ENCODE data around the gene PRKCZ.
A peak's percentile ranks its signal among the peaks of the same experiment; 100 is the strongest.

PRKCZ gene

DNA sequence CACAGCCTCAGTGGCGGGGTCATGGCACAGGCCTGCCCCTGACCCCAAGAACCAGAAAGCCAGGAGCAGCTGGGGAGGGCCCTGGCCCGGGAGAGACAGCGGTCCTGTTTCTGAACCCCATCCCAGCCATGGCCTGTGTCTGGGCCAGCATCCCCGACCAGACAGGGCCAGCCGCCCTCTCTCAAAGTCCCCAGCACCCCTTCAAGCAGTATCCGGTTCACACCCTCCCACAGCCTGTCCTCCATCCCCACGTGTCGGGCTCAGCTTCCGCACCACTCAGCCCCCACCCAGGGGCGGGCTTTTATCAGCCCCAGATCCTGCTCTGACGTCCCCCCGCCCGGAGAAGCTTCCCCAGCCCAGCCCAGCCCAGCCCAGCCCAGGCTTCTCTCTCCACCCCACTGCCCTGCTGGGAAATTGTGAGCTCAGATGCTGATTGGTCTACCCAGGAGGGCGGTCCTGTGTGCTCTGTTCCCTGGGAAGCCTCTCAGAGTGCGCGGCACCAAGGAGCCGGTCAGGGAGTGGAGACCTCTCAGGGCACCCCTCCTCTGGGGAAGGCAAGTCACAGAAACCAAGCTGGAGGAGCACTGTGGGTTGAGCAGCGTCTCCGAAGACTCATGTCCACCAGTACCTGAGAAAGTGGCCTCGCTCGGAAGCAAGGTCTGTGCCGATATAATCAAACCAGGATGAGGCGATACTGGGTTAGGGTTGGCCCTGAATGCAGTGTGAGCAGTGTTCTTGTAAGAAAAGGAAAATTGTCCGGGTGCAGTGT lies 149.0 kb downstream of the PRKCZ start:
- peak; percentile 98 for DNase-seq

DNA sequence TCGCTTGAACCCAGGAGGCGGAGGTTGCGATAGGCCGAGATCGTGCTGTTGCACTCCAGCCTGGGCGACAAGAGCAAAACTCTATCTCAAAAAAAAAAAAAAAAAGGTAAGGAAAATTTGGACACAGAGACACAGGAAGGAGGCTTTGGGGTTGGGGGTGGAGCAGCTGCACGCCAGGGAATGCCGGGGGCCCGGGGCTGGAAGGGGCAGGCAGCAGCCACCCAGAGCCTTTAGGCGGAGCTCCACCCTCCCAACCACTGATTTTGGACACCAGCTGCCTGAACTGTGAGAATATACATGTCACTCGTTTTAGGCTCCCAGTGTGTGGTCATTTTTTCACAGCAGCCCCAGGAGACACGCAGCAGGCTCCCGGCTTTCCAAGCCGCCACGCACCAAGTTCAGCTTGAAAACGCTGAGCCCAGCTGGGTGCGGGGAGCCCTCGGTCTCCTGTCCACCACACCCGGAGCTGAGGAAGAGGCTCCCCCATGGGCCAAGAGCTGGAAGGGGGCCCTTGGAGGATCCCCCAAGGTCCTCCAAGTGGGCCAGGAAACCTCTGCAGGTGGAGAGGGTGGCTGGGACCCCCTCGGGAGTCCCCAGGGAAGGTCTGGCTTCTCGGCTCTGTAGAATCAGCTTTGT lies 150.2 kb downstream of the PRKCZ start:
- DNase-seq = no peak

DNA sequence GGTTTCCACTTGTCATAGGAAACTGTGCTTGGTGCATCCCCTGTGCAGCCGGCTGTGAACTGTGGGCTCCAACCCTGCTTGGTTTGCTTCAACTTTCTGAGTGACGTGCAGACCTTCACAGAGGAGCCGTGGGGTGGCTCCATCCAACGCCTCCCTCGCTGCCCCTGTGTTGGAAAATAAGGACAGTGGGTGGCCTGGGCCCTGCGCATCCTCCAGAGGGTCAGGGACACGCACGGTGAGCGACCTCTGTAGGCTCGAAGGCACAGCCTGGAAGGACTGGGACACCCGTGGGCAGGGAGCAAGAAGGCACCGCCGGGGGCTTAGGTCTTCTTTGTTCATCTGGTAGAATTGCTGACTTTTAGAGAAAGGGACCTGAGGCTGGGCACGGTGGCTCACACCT lies 150.9 kb downstream of the PRKCZ start:
- no peak for DNase-seq

DNA sequence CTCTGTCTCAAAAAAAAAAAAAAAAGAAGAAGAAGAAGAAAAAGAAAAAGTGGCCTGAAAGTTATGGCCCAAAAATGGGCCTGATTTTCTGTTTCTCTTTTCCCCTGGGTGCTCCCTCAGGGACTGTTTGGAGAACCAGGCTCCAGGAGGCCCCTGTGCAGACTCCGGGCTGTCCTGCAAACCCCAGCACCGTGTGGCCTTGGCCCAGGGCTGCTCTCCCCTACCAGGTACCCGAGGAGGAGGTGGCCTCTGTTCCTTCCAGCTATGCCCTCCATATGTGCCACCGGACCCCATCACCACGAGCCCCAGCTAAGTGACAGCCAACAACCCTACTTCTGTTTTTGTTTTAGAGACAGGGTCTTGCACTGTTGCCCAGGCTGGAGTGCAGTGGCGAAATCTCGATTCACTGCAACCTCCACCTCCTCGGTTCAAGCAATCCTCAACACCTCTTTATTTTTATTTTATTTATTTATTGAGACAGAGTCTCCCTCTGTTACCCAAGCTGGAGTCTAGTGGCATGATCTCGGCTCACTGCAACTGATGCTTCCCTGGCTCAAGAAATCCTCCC lies 151.9 kb downstream of the PRKCZ start:
- no peak for DNase-seq

DNA sequence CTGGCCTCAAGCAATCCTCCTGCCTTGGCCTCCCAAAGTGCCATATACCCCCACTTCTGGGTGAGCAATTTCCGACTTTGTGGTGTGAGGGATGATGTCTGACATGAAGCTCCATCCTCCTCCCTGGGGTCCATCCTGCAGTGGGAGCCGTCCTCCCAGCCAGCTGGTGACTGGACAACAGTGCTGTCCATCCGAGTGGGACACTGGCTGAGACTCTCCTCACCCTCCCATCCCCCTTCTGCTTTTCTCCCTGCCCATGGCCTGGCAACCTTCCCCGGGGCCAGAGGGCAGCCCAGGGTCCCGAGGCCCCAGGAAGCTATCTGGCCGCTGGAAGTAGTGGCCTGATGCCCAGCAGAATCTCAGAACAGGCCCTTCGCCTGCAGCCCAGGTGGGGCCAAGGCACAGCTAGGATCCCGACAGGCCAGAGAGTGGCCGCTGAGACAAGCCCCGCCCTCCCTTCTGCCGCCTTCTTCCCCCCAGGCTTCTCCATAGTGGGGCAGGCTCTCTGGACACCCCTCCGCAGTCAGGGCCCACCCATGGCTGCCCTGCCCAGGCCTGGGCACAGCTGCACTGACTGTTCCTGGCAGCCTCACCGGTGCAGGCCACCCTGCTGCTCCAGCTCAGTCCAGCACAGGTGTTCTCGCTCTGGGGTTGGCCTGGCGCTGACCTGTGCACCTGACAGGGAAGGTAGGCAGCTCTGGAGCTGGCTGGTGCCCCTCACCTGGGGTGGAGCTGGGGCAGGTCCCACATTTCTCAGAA lies 152.8 kb downstream of the PRKCZ start:
- no peak for DNase-seq

DNA sequence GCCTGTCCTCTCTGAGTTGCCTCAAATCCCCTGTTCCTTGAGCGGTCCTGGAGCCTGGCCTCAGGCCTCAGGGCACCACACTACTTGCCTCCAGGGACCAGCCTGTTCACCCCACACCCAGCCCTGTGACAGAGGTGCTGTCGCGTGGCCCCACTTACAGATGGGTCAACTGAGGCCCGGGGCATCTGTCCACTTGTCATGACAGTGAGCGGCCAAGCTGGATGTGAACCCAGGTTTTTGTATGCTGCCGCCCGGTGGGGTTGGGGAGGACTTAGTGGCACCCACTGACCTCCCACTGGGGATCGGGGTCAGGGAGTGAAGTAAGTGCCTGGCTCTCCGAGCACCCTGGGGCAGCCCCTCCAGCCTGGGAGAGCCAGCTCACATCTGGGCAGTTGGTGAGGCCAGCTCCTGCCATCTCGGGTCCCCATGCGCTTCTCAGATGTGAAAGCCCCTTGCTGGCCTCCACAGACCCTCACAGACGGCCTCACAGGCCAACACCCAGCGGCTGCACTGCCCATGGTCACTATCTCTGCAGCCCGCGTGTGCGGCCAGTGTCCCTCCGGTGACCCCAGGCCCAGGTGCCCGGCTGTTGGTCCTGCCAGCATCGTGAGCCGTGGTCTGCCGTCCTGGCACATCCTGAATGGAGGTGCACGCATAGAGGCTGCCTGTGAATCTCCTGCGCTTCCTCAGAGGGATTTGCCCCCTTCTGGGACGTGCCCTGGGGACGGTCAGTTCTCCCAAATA lies 153.6 kb downstream of the PRKCZ start:
- DNase-seq = no peak

DNA sequence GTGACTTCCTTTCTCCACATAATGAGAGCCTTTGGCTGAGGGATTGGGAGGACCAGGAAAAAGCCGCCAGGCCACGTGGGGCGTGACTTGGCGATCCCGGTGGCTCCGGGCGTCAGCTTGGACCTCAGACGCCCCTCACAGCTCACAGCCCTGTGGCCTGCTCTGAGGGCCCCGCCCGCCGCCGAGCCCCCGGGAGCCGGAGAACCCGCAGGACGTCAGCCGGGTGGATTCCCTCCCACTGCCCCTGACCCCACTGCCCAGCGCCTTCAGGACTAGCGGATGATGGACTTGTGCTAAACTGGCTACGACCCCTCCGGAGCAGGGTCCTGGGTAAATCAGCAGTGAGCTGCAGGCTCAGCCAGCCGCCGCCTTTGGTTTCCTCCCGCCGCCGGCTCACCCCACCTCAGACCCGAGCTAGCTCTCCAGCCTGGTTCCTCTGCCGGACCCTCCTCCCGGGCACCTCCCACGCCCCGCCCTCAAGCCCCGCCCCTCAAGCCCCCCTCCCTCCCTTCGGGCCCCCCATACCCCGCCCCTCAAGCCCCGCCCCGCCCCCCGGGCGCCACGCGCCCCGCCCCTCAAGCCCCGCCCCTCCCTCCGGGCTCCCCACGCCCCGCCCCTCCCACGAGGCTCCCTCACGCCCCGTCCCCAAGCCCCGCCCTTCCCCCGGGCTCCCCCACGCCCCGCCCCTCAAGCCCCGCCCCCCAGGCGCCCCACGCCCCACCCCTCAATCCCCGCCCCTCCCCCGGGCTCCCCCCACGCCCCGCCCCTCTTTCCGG lies 154.4 kb downstream of the PRKCZ start:
- DNase-seq = peak; percentile 93

DNA sequence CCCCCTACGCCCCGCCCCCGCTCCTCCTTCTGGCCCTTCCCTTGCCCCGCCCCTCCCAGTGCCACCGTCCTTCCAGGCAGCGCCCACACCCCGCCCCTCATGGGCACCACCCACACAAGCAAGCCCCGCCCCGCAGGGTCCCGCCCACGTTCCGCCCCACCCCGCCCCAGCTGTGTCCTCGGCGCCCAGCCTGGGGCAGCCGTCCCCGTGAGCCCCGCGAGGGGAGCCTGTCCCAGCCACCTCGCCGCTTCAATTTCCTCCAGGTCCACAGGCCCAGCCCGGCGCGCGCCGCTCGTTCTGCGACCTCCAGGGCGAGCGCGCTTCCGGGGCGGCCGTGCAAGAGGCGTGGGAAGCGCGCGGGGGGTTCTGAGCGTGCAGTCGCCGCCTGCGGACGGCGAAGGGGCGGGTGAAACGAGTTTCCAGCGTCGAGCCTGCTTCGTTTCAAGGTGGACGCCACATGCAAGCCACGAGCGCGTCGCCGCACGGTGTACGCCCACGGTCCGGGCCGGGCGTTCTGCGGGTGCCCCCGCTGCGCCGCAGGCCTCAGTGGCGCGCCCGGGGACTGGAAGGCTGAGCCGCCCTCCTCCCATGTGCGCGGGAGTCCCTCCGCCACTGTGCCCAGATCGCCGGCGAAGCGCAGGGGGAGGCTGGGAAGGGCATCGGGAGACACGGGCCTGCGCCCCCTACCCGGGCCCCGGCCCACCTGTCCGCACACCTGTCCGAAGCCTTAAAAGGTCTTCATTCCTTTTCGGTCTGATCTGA lies 155.2 kb downstream of the PRKCZ start:
- DNase-seq = peak; percentile 97

DNA sequence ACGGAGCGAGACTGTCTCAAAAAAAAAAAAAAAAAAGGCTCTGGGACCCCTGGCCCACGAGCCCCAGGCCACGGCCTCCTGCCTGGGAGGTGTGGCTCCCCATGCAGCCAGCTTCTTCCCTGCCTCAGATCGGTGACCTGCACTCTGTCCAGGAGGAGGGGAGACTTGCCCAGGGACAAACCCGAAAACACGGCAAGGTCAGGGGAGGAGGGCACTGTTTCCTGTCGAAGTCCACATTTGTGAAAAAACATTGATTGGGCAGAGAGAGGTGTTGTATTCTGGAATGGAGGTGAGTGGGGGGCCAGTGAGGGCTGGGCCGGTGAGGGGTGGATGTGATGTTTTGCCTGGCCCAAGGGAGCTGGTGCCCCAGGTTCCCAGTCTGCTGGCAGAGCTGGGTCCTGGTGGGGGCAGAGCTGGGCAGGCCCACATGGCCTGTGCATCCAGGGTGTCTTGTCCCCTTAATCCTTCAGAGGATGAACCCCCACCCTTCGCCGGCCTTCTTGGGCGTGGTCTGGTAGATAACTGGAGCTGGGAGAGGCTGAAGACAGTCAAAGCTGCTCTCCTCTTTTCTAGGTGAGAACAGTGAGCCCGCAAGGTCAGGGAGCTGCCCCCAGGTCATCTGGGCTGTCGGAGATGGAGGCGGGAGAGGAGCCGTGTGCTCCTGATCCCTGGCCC lies 156.7 kb downstream of the PRKCZ start:
- peak; percentile 66 for DNase-seq

DNA sequence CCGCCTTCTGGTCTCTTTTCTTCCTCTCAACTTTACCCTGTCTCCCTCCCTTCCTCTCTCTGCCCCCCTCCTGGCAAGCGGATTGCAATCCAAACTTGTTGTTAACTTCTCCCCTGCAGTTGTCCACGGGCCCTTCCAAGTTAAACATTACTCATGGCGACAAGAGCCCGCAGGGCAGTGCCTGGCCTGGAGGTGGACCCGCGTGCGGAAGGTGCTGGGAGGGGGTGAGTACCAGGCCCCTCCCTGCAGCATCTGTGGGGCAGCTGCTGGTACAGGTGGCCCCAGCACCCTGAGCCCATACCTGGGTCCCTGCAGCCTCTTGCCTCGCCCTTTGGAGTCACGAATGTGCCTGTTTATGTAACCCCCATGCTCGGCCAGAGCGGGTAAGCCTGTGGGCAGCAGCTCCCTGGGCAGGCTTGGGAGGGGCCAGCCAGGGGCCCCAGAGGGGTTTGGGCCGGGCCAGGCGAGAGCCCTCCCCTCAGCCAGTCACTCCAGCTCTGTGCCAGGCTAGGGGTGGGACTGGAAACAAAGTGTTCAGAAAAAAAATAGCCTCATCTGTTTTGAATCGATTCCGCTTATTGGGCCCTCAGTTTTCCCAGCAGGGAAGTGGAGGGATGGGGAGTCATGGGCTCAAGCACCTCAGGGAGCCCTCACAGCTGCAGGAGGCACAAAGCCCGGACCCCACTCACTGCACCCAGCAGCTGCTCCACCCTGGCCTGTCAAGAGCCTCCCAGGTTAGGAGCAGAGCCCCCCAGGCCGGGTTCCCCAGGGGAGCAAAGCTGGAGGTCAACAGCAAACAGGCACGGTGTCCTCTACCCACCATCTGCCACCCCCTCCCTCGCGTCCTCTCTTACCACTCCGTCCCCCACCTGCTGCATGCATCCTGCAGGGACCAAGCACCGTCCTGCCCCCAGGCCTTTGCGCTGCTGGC lies 158.4 kb downstream of the PRKCZ start:
- no peak for DNase-seq

DNA sequence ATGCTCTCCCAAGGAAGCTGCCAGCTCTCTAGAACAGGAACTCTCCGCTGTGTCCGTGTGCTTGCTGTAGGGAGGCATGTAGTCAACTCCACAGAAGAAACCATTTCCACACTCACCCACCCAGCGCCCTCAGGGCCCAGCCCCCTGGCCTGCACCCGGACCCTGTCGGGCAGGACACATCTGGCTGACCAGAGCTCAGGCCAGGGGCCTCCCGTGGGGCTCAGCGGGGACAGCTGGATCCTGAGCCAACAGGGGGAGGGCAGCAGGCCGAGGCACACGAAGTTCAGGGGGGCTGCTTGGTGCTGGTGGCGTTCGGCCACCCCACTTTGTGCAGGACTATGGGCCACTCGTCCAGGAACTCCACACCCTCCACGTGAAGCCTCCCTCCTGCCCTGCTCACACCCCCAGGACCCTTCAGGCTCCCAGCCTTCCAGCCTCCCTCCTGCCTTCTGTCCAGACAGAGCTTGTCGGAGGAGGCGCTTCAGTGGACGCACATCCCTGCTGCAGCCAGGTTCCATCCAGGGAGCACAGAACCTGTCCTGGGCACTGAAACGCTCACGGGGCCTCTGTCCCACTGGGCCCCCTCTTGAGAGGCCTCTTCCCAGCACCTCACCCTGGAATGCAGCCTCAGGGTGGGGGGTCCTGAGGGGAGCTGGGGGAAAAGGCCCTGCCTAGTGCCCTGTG lies 159.3 kb downstream of the PRKCZ start:
- DNase-seq = no peak

DNA sequence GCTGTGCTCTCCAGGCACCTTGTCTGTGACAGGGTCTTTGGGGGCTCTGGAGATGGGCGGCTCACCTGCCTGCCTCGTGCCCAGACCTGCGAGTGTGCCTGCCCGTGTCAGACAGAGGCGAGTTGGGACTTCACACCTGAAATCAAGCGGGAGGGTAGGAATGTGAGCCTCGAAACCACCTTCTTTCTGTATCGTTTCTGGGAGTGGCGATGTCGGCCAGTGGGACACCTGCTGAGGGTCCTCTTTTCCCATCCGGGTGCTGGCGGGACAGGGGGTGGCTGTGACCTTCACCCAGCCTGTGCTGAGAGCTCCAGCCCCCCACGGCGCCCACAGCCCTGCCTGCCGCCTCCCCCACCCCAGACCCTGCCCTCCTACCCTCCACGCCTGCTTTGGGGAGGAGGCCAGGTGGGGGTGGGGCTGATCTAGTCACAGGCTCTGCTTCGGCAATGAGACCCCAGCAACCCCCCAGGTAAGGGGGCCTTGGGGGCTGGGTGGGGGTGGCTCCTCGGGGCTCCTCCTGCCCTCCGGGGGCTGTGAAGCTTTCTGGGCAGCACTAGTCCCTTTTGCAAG lies 160.0 kb downstream of the PRKCZ start:
- DNase-seq = no peak

DNA sequence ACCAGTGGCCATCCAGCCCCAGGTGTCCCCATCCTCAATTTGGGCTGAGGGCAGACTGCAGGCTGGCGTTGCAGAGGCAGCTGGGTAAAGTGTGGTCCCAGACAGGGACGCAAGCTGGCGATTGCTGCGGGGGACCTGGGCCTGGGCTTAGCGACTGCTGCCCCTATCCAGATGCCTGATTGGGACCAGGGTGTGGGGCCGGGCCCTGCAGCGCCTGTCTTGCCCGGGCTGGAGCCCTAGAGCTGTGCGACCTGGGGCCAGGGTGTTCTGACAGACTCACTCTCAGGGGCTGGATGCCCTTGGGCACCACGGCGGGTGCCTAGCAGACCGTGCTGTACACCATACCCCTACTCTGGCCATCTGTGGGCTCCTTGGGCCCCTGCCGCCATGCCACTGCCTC lies 160.6 kb downstream of the PRKCZ start:
- no peak for DNase-seq

DNA sequence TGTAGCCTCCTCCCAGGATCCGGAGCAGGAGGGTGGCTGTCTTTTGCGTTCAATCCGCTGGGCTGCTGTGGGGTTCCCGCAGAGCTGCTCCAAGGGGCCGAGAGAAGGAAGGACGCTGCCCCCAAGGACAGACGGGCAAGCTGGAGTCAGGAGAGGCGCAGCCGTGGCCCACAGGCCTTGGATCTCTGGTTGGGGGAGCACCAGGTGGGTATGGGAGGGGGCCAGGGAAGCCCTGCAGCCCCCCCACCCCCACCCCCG lies 162.0 kb downstream of the PRKCZ start:
- DNase-seq = no peak

DNA sequence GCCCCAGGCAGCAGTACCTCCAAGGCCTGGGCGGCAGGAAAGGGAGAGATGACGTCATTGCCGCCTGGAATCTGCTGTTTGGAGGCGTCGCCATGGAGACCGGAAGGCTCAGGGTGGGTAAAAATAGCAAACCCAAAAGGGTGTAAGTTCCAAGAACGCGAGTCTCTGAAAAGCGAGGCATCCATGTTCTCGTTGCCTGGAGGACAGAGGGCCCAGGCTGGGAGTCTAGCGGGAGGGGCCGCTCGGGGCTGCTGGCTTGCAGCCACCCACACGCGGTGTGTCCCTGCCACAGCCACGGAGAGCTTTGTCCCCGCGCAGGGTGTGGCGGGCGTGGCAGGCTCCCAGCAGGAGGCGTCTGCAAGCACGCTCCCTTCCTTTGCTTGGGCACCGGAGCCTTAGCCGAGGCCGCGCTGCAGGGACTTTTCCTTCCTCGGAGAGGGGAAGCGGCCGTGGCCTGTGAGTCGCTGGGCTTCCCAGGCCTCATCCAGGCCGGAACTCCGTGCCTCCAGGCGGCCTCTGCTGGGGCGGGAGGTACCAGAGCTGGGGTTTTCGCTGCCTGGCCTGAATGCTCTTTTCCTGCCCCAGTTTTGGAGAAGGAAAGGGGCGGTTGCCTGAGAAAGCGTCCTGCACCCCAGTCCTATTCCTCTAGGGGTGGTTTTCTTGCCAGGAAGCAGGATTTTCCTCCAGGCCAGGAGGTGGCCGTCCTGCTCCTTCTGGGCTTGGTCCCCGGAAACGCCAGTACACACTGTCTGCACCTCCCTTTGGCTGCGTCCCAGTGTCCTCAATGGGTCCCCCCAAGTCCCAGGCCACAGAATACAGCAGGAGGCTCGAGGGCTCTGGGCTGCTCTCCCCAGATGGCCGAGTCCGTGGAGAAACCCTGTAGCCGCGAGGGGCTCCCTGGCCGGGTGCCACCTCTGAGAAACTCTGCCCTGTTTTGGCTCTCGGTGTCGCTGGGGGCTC lies 162.6 kb downstream of the PRKCZ start:
- DNase-seq = peak; percentile 85

DNA sequence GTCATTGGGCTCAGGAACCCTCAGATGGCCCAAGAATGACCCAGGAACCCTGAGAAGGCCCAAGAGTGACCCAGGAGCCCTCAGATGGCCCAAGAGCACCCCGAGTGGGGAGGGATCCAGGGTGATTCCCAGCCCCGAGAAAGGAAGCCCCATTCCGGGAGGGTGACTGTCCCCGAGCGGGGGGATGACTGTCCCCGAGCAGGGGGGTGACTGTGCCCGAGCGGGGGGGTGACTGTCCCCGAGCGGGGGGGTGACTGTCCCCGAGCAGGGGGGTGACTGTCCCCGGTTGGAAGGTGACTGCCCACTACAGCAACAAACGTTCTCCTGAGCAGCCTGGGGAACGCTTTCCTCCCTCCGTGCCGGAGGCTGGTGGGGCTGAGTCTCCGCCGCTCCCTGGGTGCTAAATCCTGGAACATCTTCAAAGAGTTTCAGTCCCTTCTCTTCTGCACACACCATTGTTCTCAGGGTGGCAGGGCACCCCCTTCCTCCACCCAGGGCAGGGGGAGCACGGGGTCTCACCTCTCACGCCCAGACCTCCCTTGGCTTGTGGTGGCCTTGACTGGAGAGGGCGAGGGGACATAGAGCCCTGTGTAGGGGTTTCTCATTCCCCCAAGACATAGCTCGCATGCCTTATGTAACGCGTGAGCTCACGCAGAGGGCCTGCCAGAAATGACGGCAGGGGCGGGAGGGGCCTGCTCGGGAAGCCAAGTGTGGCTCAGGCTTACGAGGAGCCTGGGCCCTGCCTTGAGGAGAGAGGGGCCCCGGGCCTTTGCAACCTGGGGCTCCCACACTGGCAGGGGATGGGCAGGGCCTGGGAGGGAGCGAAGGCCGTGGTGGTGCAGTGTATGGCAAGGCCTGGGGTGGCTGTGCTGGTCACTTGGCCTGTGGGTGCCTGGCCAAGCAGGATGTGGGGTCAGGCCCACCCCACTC lies 163.6 kb downstream of the PRKCZ start:
- DNase-seq = no peak

Data from hematopoietic multipotent progenitor cell treated with erythropoietin and hydrocortisone succinate and interleukin-3 and kit ligand, for 4 days (in vitro differentiated cells).